D721Med (cell line): ENCODE measurements around the gene ELANE.

ENCODE experiments used
- DNase-seq: peaks from one replicate; pipeline ENCODE4 v3.0.0; 2011; ENCODE audit warnings: low spot score; ENCODE audit not compliant: insufficient read length
- FAIRE-seq: peaks from 2 replicates; lab custom pipeline; 2011; peaks lifted over from hg19 to GRCh38; lab: Jason Lieb, UNC
- TF ChIP-seq, protein P1 (sequence below): IDR thresholded peaks from 2 replicates; pipeline ENCODE4 v1.5.1; 2012; ENCODE audit warnings: mild to moderate bottlenecking, control low read depth; ENCODE audit not compliant: insufficient read depth; ENCODE audit errors: missing control alignments

The ELANE gene

DNA sequence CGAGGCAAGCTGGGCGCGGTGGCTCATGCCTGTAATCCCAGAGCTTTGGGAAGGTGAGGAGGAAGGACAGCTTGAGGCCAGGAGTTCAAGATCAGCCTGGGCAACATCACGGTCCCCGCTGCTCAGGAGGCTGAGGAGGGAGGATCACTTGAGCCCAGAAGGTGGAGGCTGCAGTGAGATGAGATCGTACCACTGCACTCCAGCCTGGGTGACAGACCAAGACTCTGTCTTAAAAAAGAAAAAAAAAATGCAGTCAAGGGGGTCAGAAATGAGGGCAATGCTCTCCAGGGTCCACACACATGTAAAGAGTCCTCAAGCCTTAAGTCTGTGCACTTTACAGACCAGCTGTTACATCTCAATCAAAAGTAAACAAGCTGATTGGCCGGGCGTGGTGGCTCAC, 52.4 kb downstream of the ELANE start:
- TF ChIP-seq, protein P1, sequence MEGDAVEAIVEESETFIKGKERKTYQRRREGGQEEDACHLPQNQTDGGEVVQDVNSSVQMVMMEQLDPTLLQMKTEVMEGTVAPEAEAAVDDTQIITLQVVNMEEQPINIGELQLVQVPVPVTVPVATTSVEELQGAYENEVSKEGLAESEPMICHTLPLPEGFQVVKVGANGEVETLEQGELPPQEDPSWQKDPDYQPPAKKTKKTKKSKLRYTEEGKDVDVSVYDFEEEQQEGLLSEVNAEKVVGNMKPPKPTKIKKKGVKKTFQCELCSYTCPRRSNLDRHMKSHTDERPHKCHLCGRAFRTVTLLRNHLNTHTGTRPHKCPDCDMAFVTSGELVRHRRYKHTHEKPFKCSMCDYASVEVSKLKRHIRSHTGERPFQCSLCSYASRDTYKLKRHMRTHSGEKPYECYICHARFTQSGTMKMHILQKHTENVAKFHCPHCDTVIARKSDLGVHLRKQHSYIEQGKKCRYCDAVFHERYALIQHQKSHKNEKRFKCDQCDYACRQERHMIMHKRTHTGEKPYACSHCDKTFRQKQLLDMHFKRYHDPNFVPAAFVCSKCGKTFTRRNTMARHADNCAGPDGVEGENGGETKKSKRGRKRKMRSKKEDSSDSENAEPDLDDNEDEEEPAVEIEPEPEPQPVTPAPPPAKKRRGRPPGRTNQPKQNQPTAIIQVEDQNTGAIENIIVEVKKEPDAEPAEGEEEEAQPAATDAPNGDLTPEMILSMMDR: no peak
- DNase-seq: no peak
- FAIRE-seq: no peak
